ENCODE measurements around the gene DENND4C.

The DENND4C gene

GRCh38 chr9:19386502-19387044, 156.1 kb downstream of the DENND4C start:
- TF ChIP-seq ZFHX2 (tag by site-specific recombination; conservative IDR thresholded peaks at IDR 0.05) (no peak), MEIS1 (CRISPR knock-in tag; IDR thresholded peaks at IDR 0.05; ENCODE audit: borderline replicate concordance) (no peak), SP7 (tag by site-specific recombination; IDR thresholded peaks at IDR 0.05) (no peak), KLF8 (tag by site-specific recombination; IDR thresholded peaks at IDR 0.05) (no peak), ZNF140 (tag by site-specific recombination; IDR thresholded peaks at IDR 0.05) (no peak), PRDM1 (tag by site-specific recombination; IDR thresholded peaks at IDR 0.05) (no peak), ZNF792 (tag by site-specific recombination; IDR thresholded peaks at IDR 0.05) (no peak), ZNF24 (tag by site-specific recombination; IDR thresholded peaks at IDR 0.05) (no peak), PRDM6 (tag by site-specific recombination; IDR thresholded peaks at IDR 0.05) (no peak), YY1 (tag by site-specific recombination; IDR thresholded peaks at IDR 0.05) (no peak), ZBTB8A (tag by site-specific recombination; IDR thresholded peaks at IDR 0.05) (no peak), REST (tag by site-specific recombination; IDR thresholded peaks at IDR 0.05) (no peak), ZNF544 (tag by site-specific recombination; IDR thresholded peaks at IDR 0.05) (no peak), ZNF449 (tag by site-specific recombination; IDR thresholded peaks at IDR 0.05) (no peak), ZSCAN30 (tag by site-specific recombination; IDR thresholded peaks at IDR 0.05) (no peak), ZNF600 (tag by site-specific recombination; IDR thresholded peaks at IDR 0.05) (no peak), ZNF660 (tag by site-specific recombination; IDR thresholded peaks at IDR 0.05) (no peak), ZNF350 (tag by site-specific recombination; IDR thresholded peaks at IDR 0.05) (no peak), ZNF138 (tag by site-specific recombination; IDR thresholded peaks at IDR 0.05; ENCODE audit: borderline replicate concordance) (no peak)
- Histone ChIP-seq H3K4me1 (ENCODE audit: control insufficient read depth, insufficient read depth, low read length) (no peaks in the 10 kb centered on the region), H3K27ac (ENCODE audit: extremely low read depth, low read depth, low read length) (no peak overlapping the region), H3K36me3 (ENCODE audit: control insufficient read depth in 2 of 2, insufficient read depth in 1 of 2, low read length in 2 of 2) (no peaks in the 10 kb centered on the region), H3K4me3 (ENCODE audit: low read depth, low read length) (no peak overlapping the region), H3K9me3 (ENCODE audit: control insufficient read depth, insufficient read depth, low read depth, low read length) (no peaks in the 10 kb centered on the region)
- CTCF ChIA-PET, result interaction anchor here (0.6 kb wide), 1 partner anchor 563 kb away, joined by 3 read pairs; no protein-coding TSS in a partner anchor
- POLR2A ChIA-PET, result no interaction called here

- ChIA-PET CTCF (interaction anchor here (0.6 kb wide), 1 partner anchor 944 kb away, joined by 6 read pairs; no protein-coding TSS in a partner anchor), POLR2A (no interaction called here)
- no peaks in the 10 kb centered on the region for H3K9me3 ChIP-seq (ENCODE audit: control insufficient read depth, insufficient read depth, low read depth, low read length)
- no peaks in the 10 kb centered on the region for H3K36me3 ChIP-seq (ENCODE audit: control insufficient read depth in 2 of 2, insufficient read depth in 1 of 2, low read length in 2 of 2)
- H3K4me1 ChIP-seq (ENCODE audit: control insufficient read depth, insufficient read depth, low read length), result no peaks in the 10 kb centered on the region
- H3K4me3 ChIP-seq (ENCODE audit: low read depth, low read length), result no peak overlapping the region
- H3K27ac ChIP-seq (ENCODE audit: extremely low read depth, low read depth, low read length), result no peak overlapping the region
- no peak for TF ChIP-seq ZNF157 (tag by site-specific recombination; IDR thresholded peaks at IDR 0.05)
- no peak for TF ChIP-seq HIC1 (tag by site-specific recombination; IDR thresholded peaks at IDR 0.05)
- TF ChIP-seq ZBTB20 (tag by site-specific recombination; IDR thresholded peaks at IDR 0.05), result no peak
- no peak for TF ChIP-seq ZNF26 (tag by site-specific recombination; IDR thresholded peaks at IDR 0.05)
- no peak for TF ChIP-seq GLI4 (tag by site-specific recombination; IDR thresholded peaks at IDR 0.05)
- TF ChIP-seq ZFP69B (tag by site-specific recombination; IDR thresholded peaks at IDR 0.05), result no peak
- TF ChIP-seq ZNF791 (tag by site-specific recombination; IDR thresholded peaks at IDR 0.05), result no peak
- no peak for TF ChIP-seq ZNF785 (tag by site-specific recombination; IDR thresholded peaks at IDR 0.05)
- TF ChIP-seq SETDB1 (IDR thresholded peaks at IDR 0.05; ENCODE audit: insufficient read length, low read length), result no peak
These were observed 156.8 kb downstream of the DENND4C start for GRCh38 chr9:19387317-19387716.
